Measurements from ENCODE around the gene KRTAP6-3. TPM values are rescaled to one million over a fixed set of nuclear protein-coding genes. Genes with fewer than 3 reads are reported as not detected.

KRTAP6-3 gene
- total RNA-seq, 1 experiment from 2014 or later, result not detected

- ChIA-PET POLR2A (no interaction called here), CTCF (no interaction called here)
- Histone ChIP-seq H3K4me3 (ENCODE audit: low read depth in 2 of 2, low read length in 2 of 2) (no peak overlapping the region), H3K4me1 (ENCODE audit: control insufficient read depth, insufficient read depth, low read length) (no peaks in the 10 kb centered on the region), H3K9me3 (ENCODE audit: control insufficient read depth, insufficient read depth, low read depth, low read length) (no peaks in the 10 kb centered on the region), H3K27ac (ENCODE audit: low read length) (no peak overlapping the region), H3K36me3 (ENCODE audit: control insufficient read depth, insufficient read depth, low read length) (no peaks in the 10 kb centered on the region), H3K27me3 (ENCODE audit: control insufficient read depth, insufficient read depth, low read length) (no peaks in the 10 kb centered on the region)
- intact Hi-C loops (cut with micrococcal nuclease; ENCODE audit: unreplicated experiment) (no loop called here), in situ Hi-C loops (cut with HindIII; ENCODE audit: low pct_unique_long_range_greater_than_20kb, low sequenced_read_pairs) (no loop called here)
- ATAC-seq, result no peak
- no TSS peak for BruUV-seq (replicated peaks)
- no peak for TF ChIP-seq TCF7L2 (IDR thresholded peaks at IDR 0.05; ENCODE audit: low read depth, low read length)
- TF ChIP-seq, protein P1, sequence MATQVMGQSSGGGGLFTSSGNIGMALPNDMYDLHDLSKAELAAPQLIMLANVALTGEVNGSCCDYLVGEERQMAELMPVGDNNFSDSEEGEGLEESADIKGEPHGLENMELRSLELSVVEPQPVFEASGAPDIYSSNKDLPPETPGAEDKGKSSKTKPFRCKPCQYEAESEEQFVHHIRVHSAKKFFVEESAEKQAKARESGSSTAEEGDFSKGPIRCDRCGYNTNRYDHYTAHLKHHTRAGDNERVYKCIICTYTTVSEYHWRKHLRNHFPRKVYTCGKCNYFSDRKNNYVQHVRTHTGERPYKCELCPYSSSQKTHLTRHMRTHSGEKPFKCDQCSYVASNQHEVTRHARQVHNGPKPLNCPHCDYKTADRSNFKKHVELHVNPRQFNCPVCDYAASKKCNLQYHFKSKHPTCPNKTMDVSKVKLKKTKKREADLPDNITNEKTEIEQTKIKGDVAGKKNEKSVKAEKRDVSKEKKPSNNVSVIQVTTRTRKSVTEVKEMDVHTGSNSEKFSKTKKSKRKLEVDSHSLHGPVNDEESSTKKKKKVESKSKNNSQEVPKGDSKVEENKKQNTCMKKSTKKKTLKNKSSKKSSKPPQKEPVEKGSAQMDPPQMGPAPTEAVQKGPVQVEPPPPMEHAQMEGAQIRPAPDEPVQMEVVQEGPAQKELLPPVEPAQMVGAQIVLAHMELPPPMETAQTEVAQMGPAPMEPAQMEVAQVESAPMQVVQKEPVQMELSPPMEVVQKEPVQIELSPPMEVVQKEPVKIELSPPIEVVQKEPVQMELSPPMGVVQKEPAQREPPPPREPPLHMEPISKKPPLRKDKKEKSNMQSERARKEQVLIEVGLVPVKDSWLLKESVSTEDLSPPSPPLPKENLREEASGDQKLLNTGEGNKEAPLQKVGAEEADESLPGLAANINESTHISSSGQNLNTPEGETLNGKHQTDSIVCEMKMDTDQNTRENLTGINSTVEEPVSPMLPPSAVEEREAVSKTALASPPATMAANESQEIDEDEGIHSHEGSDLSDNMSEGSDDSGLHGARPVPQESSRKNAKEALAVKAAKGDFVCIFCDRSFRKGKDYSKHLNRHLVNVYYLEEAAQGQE (IDR thresholded peaks at IDR 0.05; ENCODE audit: insufficient read depth in 1 of 2, low read depth in 2 of 2, low read length in 1 of 2), result no peak
- TF ChIP-seq SIN3A (IDR thresholded peaks at IDR 0.05; ENCODE audit: borderline replicate concordance, insufficient read depth, low read depth, low read length), result no peak
- TF ChIP-seq POLR2AphosphoS5 (IDR thresholded peaks at IDR 0.05; ENCODE audit: low read depth, low read length), result no peak
- TF ChIP-seq CTCF (IDR thresholded peaks at IDR 0.05), result no peak
- no peak for DNase-seq (ENCODE audit: low read depth, low spot score)
These were observed 27.8 kb downstream of the KRTAP6-3 start for GRCh38 chr21:30620080-30620479.

- H3K27me3 ChIP-seq (ENCODE audit: control insufficient read depth, insufficient read depth, low read length), result no peaks in the 10 kb centered on the region
- no peaks in the 10 kb centered on the region for H3K36me3 ChIP-seq (ENCODE audit: control insufficient read depth, insufficient read depth, low read length)
- no peaks in the 10 kb centered on the region for H3K4me1 ChIP-seq (ENCODE audit: control insufficient read depth, insufficient read depth, low read length)
- H3K9me3 ChIP-seq (ENCODE audit: control insufficient read depth, insufficient read depth, low read depth, low read length), result no peaks in the 10 kb centered on the region
- BruUV-seq (replicated peaks), result no TSS peak
- no peak within 1 kb of the TSS for H3K4me3 ChIP-seq (ENCODE audit: low read depth in 2 of 2, low read length in 2 of 2)
- TF ChIP-seq CTCF (IDR thresholded peaks at IDR 0.05), result no peak
- ChIA-PET POLR2A (no interaction called here), CTCF (no interaction called here)
- in situ Hi-C loops (cut with HindIII; ENCODE audit: low pct_unique_long_range_greater_than_20kb, low sequenced_read_pairs), result no loop called here
- ATAC-seq (no peak), DNase-seq (ENCODE audit: low read depth, low spot score) (no peak)
- H3K27ac ChIP-seq (ENCODE audit: low read length), result no peak within 1 kb of the TSS
- intact Hi-C loops (cut with micrococcal nuclease; ENCODE audit: unreplicated experiment), result no loop called here
These were observed 28.3 kb downstream of the KRTAP6-3 start, which contains the start of gene KRTAP20-4 for GRCh38 chr21:30620522-30620921. Gene KRTAP20-4 (plus strand): TSS chr21:30620627.

- BruUV-seq (replicated peaks), result no TSS peak
- H3K27me3 ChIP-seq (ENCODE audit: control insufficient read depth, insufficient read depth, low read length), result no peaks in the 10 kb centered on the region
- H3K36me3 ChIP-seq (ENCODE audit: control insufficient read depth, insufficient read depth, low read length), result no peaks in the 10 kb centered on the region
- intact Hi-C loops (cut with micrococcal nuclease; ENCODE audit: unreplicated experiment), result no loop called here
- H3K27ac ChIP-seq (ENCODE audit: low read length), result no peak overlapping the region
- H3K4me1 ChIP-seq (ENCODE audit: control insufficient read depth, insufficient read depth, low read length), result no peaks in the 10 kb centered on the region
- DNase-seq (ENCODE audit: low read depth, low spot score), result no peak
- CTCF ChIA-PET, result no interaction called here
- POLR2A ChIA-PET, result no interaction called here
- H3K4me3 ChIP-seq (ENCODE audit: low read depth in 2 of 2, low read length in 2 of 2), result no peak overlapping the region
- TF ChIP-seq SIN3A (IDR thresholded peaks at IDR 0.05; ENCODE audit: borderline replicate concordance, insufficient read depth, low read depth, low read length) (no peak), CTCF (IDR thresholded peaks at IDR 0.05) (no peak), TCF7L2 (IDR thresholded peaks at IDR 0.05; ENCODE audit: low read depth, low read length) (no peak)
- TF ChIP-seq, protein P1 (IDR thresholded peaks at IDR 0.05; ENCODE audit: insufficient read depth in 1 of 2, low read depth in 2 of 2, low read length in 1 of 2), result no peak
- no peaks in the 10 kb centered on the region for H3K9me3 ChIP-seq (ENCODE audit: control insufficient read depth, insufficient read depth, low read depth, low read length)
- ATAC-seq, result no peak
- in situ Hi-C loops (cut with HindIII; ENCODE audit: low pct_unique_long_range_greater_than_20kb, low sequenced_read_pairs), result no loop called here
These were observed 31.1 kb downstream of the KRTAP6-3 start for GRCh38 chr21:30623362-30623761.

Measured in Panc1 (cell line).